Iris pigment epithelial cell (primary cell): ENCODE measurements around the gene LZTFL1.

ENCODE experiments used
- DNase-seq: peaks from one replicate; pipeline ENCODE4 v3.0.0-alpha.2; 2011; ENCODE audit warnings: low read depth

The LZTFL1 gene

GRCh38 chr3:45785605-45786150, 56.2 kb downstream of the LZTFL1 start:
- DNase-seq = no peak

GRCh38 chr3:45783667-45784066, 58.3 kb downstream of the LZTFL1 start:
- no peak for DNase-seq

DNA sequence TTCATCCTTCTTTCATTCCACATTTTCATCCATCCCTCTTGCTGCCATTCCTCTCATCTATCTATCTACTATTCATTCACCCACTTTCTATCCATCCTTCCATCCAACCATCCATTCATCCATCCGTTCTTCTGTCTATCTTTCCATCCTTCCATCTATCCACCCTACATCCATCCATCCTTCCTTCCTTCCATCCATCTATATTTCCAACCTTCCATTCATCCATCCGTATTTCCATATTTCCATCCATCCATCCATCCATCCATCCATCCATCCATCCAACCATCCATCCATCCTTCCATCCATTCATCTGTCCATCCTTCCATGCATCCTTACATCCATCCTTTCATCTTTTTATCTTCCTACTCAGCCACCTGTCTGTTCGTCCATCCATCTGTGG, 59.5 kb downstream of the LZTFL1 start:
- DNase-seq = no peak

GRCh38 chr3:45781841-45782240, 60.1 kb downstream of the LZTFL1 start:
- DNase-seq = no peak

DNA sequence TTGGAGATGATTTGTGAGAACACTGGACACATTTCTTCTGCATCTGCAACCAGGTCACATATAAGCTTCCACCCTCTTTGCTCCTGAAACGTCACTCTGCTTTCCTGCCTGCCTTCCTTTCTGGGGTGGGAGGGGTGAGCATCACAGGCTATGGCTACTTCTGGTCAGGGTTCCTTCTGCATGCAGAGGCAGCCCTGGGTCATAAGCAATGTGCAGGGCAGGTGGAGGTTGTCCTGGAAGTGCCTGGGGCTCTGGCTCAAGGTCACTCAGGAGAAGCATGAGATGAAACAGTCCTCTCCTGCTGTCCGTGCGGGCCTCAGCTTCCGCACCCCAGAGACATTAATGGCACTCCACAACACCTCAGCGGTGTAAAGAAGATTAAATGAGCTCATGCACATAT, 60.6 kb downstream of the LZTFL1 start:
- no peak for DNase-seq

- DNase-seq = no peak
Measured at GRCh38 chr3:45779746-45780735, 61.9 kb downstream of the LZTFL1 start.

GRCh38 chr3:45778761-45779201, 63.1 kb downstream of the LZTFL1 start:
- DNase-seq = peak; percentile 6

DNA sequence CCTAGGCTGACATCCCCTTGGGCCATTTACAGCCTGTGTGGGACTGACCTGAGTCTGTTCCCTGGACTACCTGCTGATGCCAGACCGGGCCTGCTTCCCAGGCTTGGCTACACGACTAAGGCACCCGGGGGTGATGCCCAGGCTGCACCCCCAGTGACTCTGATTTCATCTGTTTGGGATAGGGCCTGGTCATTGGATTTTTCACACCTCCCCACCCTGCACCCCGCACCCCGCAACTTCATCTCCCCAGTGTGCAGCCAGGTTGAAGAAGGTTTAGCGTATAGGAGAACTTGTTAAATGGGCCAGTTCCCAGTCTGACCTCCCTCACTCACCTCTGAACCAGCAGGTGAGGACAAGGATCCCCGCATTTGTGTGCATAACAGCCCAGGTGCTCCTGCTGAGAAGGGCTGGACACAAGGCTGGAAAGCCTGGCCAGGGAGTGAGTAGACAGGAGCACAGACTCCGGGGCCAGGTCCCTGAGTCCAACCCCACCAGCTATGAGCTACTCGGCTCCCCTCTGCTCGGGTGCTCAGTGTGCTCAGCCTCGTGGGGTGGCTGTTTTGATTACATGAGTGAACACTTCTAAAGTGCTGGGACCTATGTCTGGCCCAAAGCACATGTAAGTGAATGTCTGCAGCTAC, 64.1 kb downstream of the LZTFL1 start:
- DNase-seq = no peak

DNA sequence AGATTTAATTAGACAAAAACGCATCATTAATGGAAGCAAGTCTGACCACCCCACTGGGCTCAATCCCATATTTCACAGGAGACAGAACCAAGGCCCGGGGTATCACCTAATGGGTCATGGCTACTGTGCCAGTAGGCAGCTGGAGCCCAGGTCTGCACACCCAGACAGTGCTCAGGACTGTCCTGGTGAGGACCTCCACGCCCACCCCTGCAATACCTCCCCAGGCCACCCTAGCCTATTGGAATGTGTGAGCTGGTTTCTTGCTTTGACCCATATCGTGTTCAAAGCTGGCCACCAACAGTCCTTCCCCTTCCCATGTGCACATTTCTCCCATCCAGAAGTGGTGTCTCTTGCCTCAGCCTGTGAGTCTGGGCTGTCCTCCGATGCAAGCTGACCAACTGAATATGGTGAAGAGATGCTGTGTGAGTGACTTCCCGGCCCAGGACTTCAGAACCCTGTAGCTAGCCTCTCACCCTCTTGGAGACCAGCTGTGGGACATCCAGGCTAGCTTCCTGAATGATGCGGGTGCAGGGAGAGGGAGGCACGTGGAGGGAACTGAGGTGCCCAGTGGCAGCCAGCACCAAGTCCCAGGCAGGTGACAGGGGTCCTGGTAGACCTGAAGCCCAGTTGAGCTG, 64.7 kb downstream of the LZTFL1 start:
- no peak for DNase-seq

GRCh38 chr3:45776611-45777010, 65.3 kb downstream of the LZTFL1 start:
- peak; percentile 17 for DNase-seq

- DNase-seq = no peak
Measured at GRCh38 chr3:45776301-45776595, 65.7 kb downstream of the LZTFL1 start.

GRCh38 chr3:45775571-45776300, 66.2 kb downstream of the LZTFL1 start:
- DNase-seq = no peak

DNA sequence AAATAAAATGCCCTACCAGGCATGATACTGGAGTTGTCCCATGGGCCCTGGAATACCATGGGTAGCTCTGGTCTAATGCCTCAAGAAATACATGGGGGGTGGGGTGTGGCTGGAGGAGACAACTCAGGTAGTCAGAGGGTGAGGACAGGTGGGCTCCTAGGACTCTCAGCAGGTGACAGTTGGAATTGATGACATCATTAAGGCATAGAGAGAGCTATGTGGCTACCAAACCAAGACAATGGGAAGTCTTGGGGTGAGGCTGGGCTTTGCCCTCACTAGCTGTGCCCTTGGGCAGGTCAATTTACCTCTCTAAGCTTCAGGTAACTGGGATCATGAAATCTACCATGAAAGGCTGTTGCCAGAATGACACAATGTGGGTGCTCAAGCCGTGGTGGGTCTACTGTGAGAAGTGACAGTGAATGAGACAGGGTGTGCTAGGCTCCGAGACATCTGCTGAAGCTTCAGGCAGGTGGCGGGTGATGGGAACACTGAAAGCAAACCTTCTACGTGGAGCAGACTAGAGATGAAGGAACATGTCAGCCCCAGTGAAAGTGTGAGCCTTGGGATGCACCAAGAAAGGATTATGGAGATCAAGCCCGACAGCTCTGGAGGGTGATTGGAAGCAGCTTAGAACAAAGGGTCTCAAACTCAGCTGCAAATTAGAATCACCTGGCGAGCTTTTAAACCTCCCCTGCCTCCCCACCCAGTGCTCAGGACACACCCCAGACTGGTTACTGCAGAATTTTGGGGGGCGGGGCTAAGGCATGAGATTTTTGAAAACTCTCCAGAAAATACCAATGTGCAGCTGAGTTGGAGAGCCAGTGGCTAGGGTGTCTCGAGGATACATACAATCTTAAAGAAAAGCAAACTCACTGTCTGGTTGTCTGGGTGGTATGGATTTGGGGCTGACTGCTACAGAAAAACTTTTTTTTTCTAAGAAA, 67.1 kb downstream of the LZTFL1 start:
- DNase-seq = no peak

DNA sequence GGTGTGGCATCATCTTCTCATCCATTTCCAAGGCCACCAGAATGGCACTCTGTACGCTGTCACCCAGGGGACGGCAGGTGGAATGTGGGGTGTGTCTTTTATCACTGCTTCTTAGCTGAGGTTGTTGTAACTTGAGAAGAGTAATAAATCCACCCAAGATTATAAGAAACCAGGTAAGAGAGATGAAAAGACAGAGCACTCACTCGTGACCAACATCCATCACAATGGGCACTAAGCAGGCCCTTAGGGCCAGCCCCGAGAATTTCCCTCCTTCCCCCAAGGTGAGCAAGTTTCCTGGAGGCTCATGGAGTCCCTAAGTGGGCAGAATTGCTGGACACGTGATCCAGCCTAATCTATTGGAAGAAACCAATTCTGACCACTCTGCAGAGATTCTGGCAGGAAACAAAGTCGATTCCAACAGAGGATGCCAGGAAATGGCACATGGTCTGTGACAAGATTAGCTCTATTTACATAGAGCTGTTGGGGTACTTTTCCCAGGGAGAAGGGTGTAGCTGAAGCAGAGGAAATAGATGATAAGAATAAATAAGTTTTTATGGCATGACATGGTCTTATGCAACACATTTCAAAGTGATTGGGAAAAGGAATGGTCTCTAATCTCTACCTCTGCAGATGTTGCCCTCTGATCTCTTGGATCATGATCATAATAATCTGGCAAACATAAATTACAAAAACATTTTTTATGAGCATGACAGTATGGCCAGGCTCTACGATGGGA, 68.0 kb downstream of the LZTFL1 start:
- no peak for DNase-seq
